Fibroblast of lung (primary cell): ENCODE results near the gene NPIPA5.
"Not testable (repeated sequence)": the region's sequence is repeated elsewhere in the genome, so short reads cannot be mapped to it uniquely, and the experiment has no call there.

Experiments used
- CTCF ChIP-seq, 2 donors: IDR thresholded peaks in 1 of 2; conservative IDR thresholded peaks in 1 of 2; 1 replicate in 1 of 2; 2 replicates in 1 of 2; pipeline ENCODE4 v1.5.1; 2011 to 2012; ENCODE audit warnings: low read length in 2 of 2, control low read depth in 1 of 2, inconsistent platforms in 1 of 2, low read depth in 1 of 2, mild to moderate bottlenecking in 1 of 2
- EZH2 ChIP-seq: IDR thresholded peaks from 2 replicates; pipeline ENCODE4 v1.5.1; 2012; ENCODE audit warnings: low read length, control low read depth, mild to moderate bottlenecking; ENCODE audit errors: missing control alignments

- not testable (repeated sequence) for TF ChIP-seq CTCF (conservative IDR thresholded peaks at IDR 0.05 in 1 of 2, IDR thresholded peaks at IDR 0.05 in 1 of 2; ENCODE audit: low read depth in 1 of 2, low read length in 2 of 2); EZH2
These were observed 26.0 kb upstream of the NPIPA5 start for GRCh38 chr16:15404091-15404490.
